ENCODE measurements around the gene IDE.

- no peak for TF ChIP-seq CTCF (IDR thresholded peaks at IDR 0.05)
- no peak for TF ChIP-seq POLR2AphosphoS5 (IDR thresholded peaks at IDR 0.05)
- TF ChIP-seq EP300 (IDR thresholded peaks at IDR 0.05; ENCODE audit: low read depth): no peak
- TF ChIP-seq POLR2A (IDR thresholded peaks at IDR 0.05): no peak
These were observed 122.5 kb downstream of the IDE start for GRCh38 chr10:92451431-92451830.

Measured in transverse colon (tissue), 4 donors.